ENCODE results near the gene GHR. TPM values are rescaled to one million over a fixed set of nuclear protein-coding genes. Genes with fewer than 3 reads are reported as not detected.

The GHR gene
- total RNA-seq, 1 experiment from 2014 or later, result not detected

- intact Hi-C loops (cut with micrococcal nuclease; ENCODE audit: unreplicated experiment), result no loop called here
- POLR2A ChIA-PET (ENCODE audit: low non-redundant PET), result no interaction called here
Measured at GRCh38 chr5:42483472-42484154, 60.4 kb downstream of the GHR start.

GRCh38 chr5:42487077-42487476 is 63.8 kb downstream of the GHR start:
- ChIA-PET CTCF (no interaction called here), POLR2A (ENCODE audit: low non-redundant PET) (no interaction called here)
- H3K9me3 ChIP-seq (ENCODE audit: low read depth, low read length, poor library complexity, severe bottlenecking), result no peaks in the 10 kb centered on the region
- H3K27me3 ChIP-seq (replicated peaks; ENCODE audit: insufficient read depth, low read depth, low read length, poor library complexity), result peaks cover 3% of the 10 kb centered on the region
- intact Hi-C loops (cut with micrococcal nuclease; ENCODE audit: unreplicated experiment), result no loop called here
- no TSS peak for BruUV-seq (replicated peaks)
- TF ChIP-seq CTCF (conservative IDR thresholded peaks at IDR 0.05; ENCODE audit: low read depth, low read length) (no peak), EZH2 (IDR thresholded peaks at IDR 0.05; ENCODE audit: borderline replicate concordance, low read depth, low read length, poor library complexity, severe bottlenecking) (no peak)
- H3K4me1 ChIP-seq (ENCODE audit: insufficient read depth, low read length, poor library complexity, severe bottlenecking), result no peaks in the 10 kb centered on the region
- H3K4me3 ChIP-seq (ENCODE audit: low read depth, low read length, poor library complexity, severe bottlenecking), result no peak overlapping the region
- H3K27ac ChIP-seq (ENCODE audit: low read depth, low read length, poor library complexity, severe bottlenecking), result no peak overlapping the region
- no peak for DNase-seq (ENCODE audit: low spot score)
- no peaks in the 10 kb centered on the region for H3K36me3 ChIP-seq (ENCODE audit: insufficient read depth, low read length, poor library complexity, severe bottlenecking)

More at GRCh38 chr5:42483472-42484154, 60.4 kb downstream of the GHR start:
- BruUV-seq (replicated peaks), result no TSS peak
- Histone ChIP-seq H3K4me3 (ENCODE audit: low read depth, low read length, poor library complexity, severe bottlenecking) (no peak overlapping the region), H3K27ac (ENCODE audit: low read depth, low read length, poor library complexity, severe bottlenecking) (no peak overlapping the region), H3K27me3 (replicated peaks; ENCODE audit: insufficient read depth, low read depth, low read length, poor library complexity) (peaks cover 3% of the 10 kb centered on the region), H3K9me3 (ENCODE audit: low read depth, low read length, poor library complexity, severe bottlenecking) (no peaks in the 10 kb centered on the region), H3K4me1 (ENCODE audit: insufficient read depth, low read length, poor library complexity, severe bottlenecking) (no peaks in the 10 kb centered on the region), H3K36me3 (ENCODE audit: insufficient read depth, low read length, poor library complexity, severe bottlenecking) (no peaks in the 10 kb centered on the region)
- TF ChIP-seq EZH2 (IDR thresholded peaks at IDR 0.05; ENCODE audit: borderline replicate concordance, low read depth, low read length, poor library complexity, severe bottlenecking), result no peak
- TF ChIP-seq CTCF (conservative IDR thresholded peaks at IDR 0.05; ENCODE audit: low read depth, low read length), result no peak
- CTCF ChIA-PET, result no interaction called here
- DNase-seq (ENCODE audit: low spot score), result no peak

GRCh38 chr5:42487821-42488220 is 64.6 kb downstream of the GHR start:
- BruUV-seq (replicated peaks), result no TSS peak
- CTCF ChIA-PET, result no interaction called here

More at GRCh38 chr5:42487821-42488220, 64.6 kb downstream of the GHR start:
- no peaks in the 10 kb centered on the region for H3K9me3 ChIP-seq (ENCODE audit: low read depth, low read length, poor library complexity, severe bottlenecking)
- H3K4me3 ChIP-seq (ENCODE audit: low read depth, low read length, poor library complexity, severe bottlenecking), result no peak overlapping the region
- no peaks in the 10 kb centered on the region for H3K4me1 ChIP-seq (ENCODE audit: insufficient read depth, low read length, poor library complexity, severe bottlenecking)
- DNase-seq (ENCODE audit: low spot score), result no peak
- no peaks in the 10 kb centered on the region for H3K36me3 ChIP-seq (ENCODE audit: insufficient read depth, low read length, poor library complexity, severe bottlenecking)
- POLR2A ChIA-PET (ENCODE audit: low non-redundant PET), result no interaction called here
- no peak for TF ChIP-seq CTCF (conservative IDR thresholded peaks at IDR 0.05; ENCODE audit: low read depth, low read length)
- H3K27ac ChIP-seq (ENCODE audit: low read depth, low read length, poor library complexity, severe bottlenecking), result no peak overlapping the region
- intact Hi-C loops (cut with micrococcal nuclease; ENCODE audit: unreplicated experiment), result no loop called here
- peaks cover 3% of the 10 kb centered on the region for H3K27me3 ChIP-seq (replicated peaks; ENCODE audit: insufficient read depth, low read depth, low read length, poor library complexity)
